Mesendoderm (in vitro differentiated cells): ENCODE results near the gene CIROP.

Source experiments
- DNase-seq: peaks from one replicate; pipeline ENCODE4 v3.0.0; 2013
- H2AK5ac ChIP-seq: 2 replicates; pipeline ENCODE4 v1.6.1; 2013; ENCODE audit warnings: low read length, inconsistent platforms
- H2BK120ac ChIP-seq: 2 replicates; pipeline ENCODE4 v1.6.1; 2013; ENCODE audit warnings: low read depth, mild to moderate bottlenecking, low read length, moderate library complexity, mixed read lengths
- H2BK15ac ChIP-seq: replicated peaks from 2 replicates; pipeline ENCODE4 v1.6.1; 2013; ENCODE audit warnings: low read depth, mild to moderate bottlenecking, moderate library complexity
- H2BK5ac ChIP-seq: 2 replicates; pipeline ENCODE4 v1.6.1; 2013; ENCODE audit warnings: low read length, inconsistent platforms
- H3K18ac ChIP-seq: 2 replicates; pipeline ENCODE4 v1.6.1; 2013; ENCODE audit warnings: mild to moderate bottlenecking, low read length, mixed read lengths
- H3K23ac ChIP-seq: one replicate; pipeline ENCODE4 v1.6.1; 2013; ENCODE audit warnings: low read length
- H3K27ac ChIP-seq: 2 replicates; pipeline ENCODE4 v1.5.1; 2013; ENCODE audit warnings: low read depth, mild to moderate bottlenecking, inconsistent platforms, low read length, moderate library complexity
- H3K27me3 ChIP-seq: 2 replicates; pipeline ENCODE4 v1.6.1; 2013; ENCODE audit warnings: low read length, control low read depth, mild to moderate bottlenecking, inconsistent platforms; ENCODE audit not compliant: insufficient read depth, poor library complexity
- H3K36me3 ChIP-seq: 2 replicates; pipeline ENCODE4 v1.6.1; 2013; ENCODE audit warnings: low read length, inconsistent platforms; ENCODE audit not compliant: control insufficient read depth, insufficient read depth
- H3K4ac ChIP-seq: one replicate; pipeline ENCODE4 v1.6.1; 2013; ENCODE audit warnings: low read depth, mild to moderate bottlenecking, low read length, moderate library complexity
- H3K4me1 ChIP-seq: 2 replicates; pipeline ENCODE4 v1.6.1; 2013; ENCODE audit warnings: low read depth, low read length, inconsistent platforms; ENCODE audit not compliant: control insufficient read depth
- H3K4me2 ChIP-seq: 2 replicates; pipeline ENCODE4 v1.6.1; 2013; ENCODE audit warnings: low read length
- H3K4me3 ChIP-seq: 2 replicates; pipeline ENCODE4 v1.5.1; 2013; ENCODE audit warnings: mild to moderate bottlenecking, low read length
- H3K56ac ChIP-seq: one replicate; pipeline ENCODE4 v1.6.1; 2013; ENCODE audit warnings: low read length
- H3K79me1 ChIP-seq: 2 replicates; pipeline ENCODE4 v1.6.1; 2013; ENCODE audit warnings: low read length, inconsistent platforms
- H3K79me2 ChIP-seq: 2 replicates; pipeline ENCODE4 v1.6.1; 2013; ENCODE audit warnings: mild to moderate bottlenecking, low read length; ENCODE audit not compliant: control insufficient read depth, insufficient read depth
- H3K9ac ChIP-seq: 2 replicates; pipeline ENCODE4 v1.6.1; 2013; ENCODE audit warnings: low read length, inconsistent platforms
- H4K5ac ChIP-seq: one replicate; pipeline ENCODE4 v1.6.1; 2013; ENCODE audit warnings: low read length
- H4K8ac ChIP-seq: one replicate; pipeline ENCODE4 v1.6.1; 2013; ENCODE audit warnings: low read depth, mild to moderate bottlenecking, control low read depth, low read length, moderate library complexity
- WGBS: extraction: QIAGEN DNeasy Blood & Tissue Kit; methylation state at CpG from one replicate; pipeline ENCODE4 v1.1.7; 2013; ENCODE audit warnings: low lambda C conversion rate, missing lambda C conversion rate; ENCODE audit not compliant: insufficient coverage; ENCODE audit errors: extremely low coverage; 5-methylcytosine and 5-hydroxymethylcytosine counted together

CIROP gene

GRCh38 chr14:23056145-23056955, 48.4 kb downstream of the CIROP start:
- peak overlapping the region; percentile 78 for H3K56ac ChIP-seq
- no peak overlapping the region for H2BK15ac ChIP-seq
- H2BK120ac ChIP-seq = no peak overlapping the region

GRCh38 chr14:23055621-23056144, 49.1 kb downstream of the CIROP start:
- Histone ChIP-seq H2BK5ac (no peak overlapping the region), H3K9ac (no peak overlapping the region), H3K18ac (no peak overlapping the region), H3K79me2 (no peaks in the 10 kb centered on the region), H2BK120ac (no peak overlapping the region), H3K79me1 (peaks cover 2% of the 10 kb centered on the region), H2AK5ac (no peak overlapping the region), H3K23ac (no peak overlapping the region), H3K4me3 (no peak overlapping the region), H3K56ac (no peak overlapping the region), H3K27me3 (no peaks in the 10 kb centered on the region), H4K5ac (no peak overlapping the region), H4K8ac (no peak overlapping the region), H3K4me1 (no peaks in the 10 kb centered on the region), H3K36me3 (peaks cover 2% of the 10 kb centered on the region), H3K4ac (no peak overlapping the region), H2BK15ac (no peak overlapping the region), H3K4me2 (no peak overlapping the region), H3K27ac (no peak overlapping the region)
- WGBS = no CpG with 5 or more reads among the region's 6 CpGs
- no peak for DNase-seq

More at GRCh38 chr14:23056145-23056955, 48.4 kb downstream of the CIROP start:
- Histone ChIP-seq H2AK5ac (no peak overlapping the region), H3K4me1 (no peaks in the 10 kb centered on the region), H3K23ac (no peak overlapping the region), H3K4me2 (peak overlapping the region; percentile 47), H3K79me2 (no peaks in the 10 kb centered on the region), H3K4ac (no peak overlapping the region), H4K8ac (no peak overlapping the region), H3K27me3 (no peaks in the 10 kb centered on the region), H3K9ac (peak overlapping the region; percentile 90), H3K27ac (no peak overlapping the region), H3K18ac (no peak overlapping the region), H3K79me1 (peaks cover 2% of the 10 kb centered on the region), H2BK5ac (no peak overlapping the region), H3K4me3 (peak overlapping the region; percentile 59), H4K5ac (no peak overlapping the region), H3K36me3 (peaks cover 6% of the 10 kb centered on the region)
- DNase-seq = peak; percentile 93
- no CpG with 5 or more reads among the region's 17 CpGs for WGBS

- H3K9ac ChIP-seq = no peak overlapping the region
- H3K4me3 ChIP-seq = no peak overlapping the region
- no peaks in the 10 kb centered on the region for H3K27me3 ChIP-seq
- H3K4me1 ChIP-seq = no peaks in the 10 kb centered on the region
- peaks cover 2% of the 10 kb centered on the region for H3K79me1 ChIP-seq
- no peak for DNase-seq
- H3K56ac ChIP-seq = no peak overlapping the region
- H2BK5ac ChIP-seq = no peak overlapping the region
- H2BK15ac ChIP-seq = no peak overlapping the region
- no peak overlapping the region for H2AK5ac ChIP-seq
- H3K4ac ChIP-seq = no peak overlapping the region
- no CpG with 5 or more reads among the region's 12 CpGs for WGBS
- H3K79me2 ChIP-seq = no peaks in the 10 kb centered on the region
- H3K27ac ChIP-seq = no peak overlapping the region
- peaks cover 2% of the 10 kb centered on the region for H3K36me3 ChIP-seq
- H4K5ac ChIP-seq = no peak overlapping the region
- H2BK120ac ChIP-seq = no peak overlapping the region
- no peak overlapping the region for H4K8ac ChIP-seq
- H3K18ac ChIP-seq = no peak overlapping the region
- no peak overlapping the region for H3K23ac ChIP-seq
- H3K4me2 ChIP-seq = no peak overlapping the region
Measured at GRCh38 chr14:23055147-23055550, 49.6 kb downstream of the CIROP start.

- no peak overlapping the region for H3K4ac ChIP-seq
- H4K5ac ChIP-seq = no peak overlapping the region
- no peaks in the 10 kb centered on the region for H3K4me1 ChIP-seq
- peaks cover 2% of the 10 kb centered on the region for H3K79me1 ChIP-seq
- no peak overlapping the region for H2AK5ac ChIP-seq
- H3K56ac ChIP-seq = no peak overlapping the region
- H4K8ac ChIP-seq = no peak overlapping the region
- no peak overlapping the region for H2BK15ac ChIP-seq
- H3K23ac ChIP-seq = no peak overlapping the region
- peaks cover 2% of the 10 kb centered on the region for H3K36me3 ChIP-seq
- H3K18ac ChIP-seq = no peak overlapping the region
- no peaks in the 10 kb centered on the region for H3K79me2 ChIP-seq
- no peak overlapping the region for H3K4me3 ChIP-seq
- no peaks in the 10 kb centered on the region for H3K27me3 ChIP-seq
- H3K9ac ChIP-seq = no peak overlapping the region
- no peak for DNase-seq
- H2BK5ac ChIP-seq = no peak overlapping the region
- H3K27ac ChIP-seq = no peak overlapping the region
- no peak overlapping the region for H3K4me2 ChIP-seq
- WGBS = no CpG with 5 or more reads among the region's 17 CpGs
- no peak overlapping the region for H2BK120ac ChIP-seq
Measured at GRCh38 chr14:23054000-23054811, 50.6 kb downstream of the CIROP start.

GRCh38 chr14:23053426-23053825, 51.4 kb downstream of the CIROP start:
- Histone ChIP-seq H3K36me3 (peaks cover 2% of the 10 kb centered on the region), H3K9ac (no peak overlapping the region), H3K4me1 (no peaks in the 10 kb centered on the region), H3K27ac (no peak overlapping the region), H3K18ac (no peak overlapping the region), H2AK5ac (no peak overlapping the region), H3K56ac (no peak overlapping the region), H3K4me3 (no peak overlapping the region), H4K8ac (no peak overlapping the region), H2BK15ac (no peak overlapping the region), H3K79me2 (no peaks in the 10 kb centered on the region), H3K4ac (no peak overlapping the region), H3K27me3 (no peaks in the 10 kb centered on the region), H3K79me1 (peaks cover 2% of the 10 kb centered on the region), H3K4me2 (no peak overlapping the region), H3K23ac (no peak overlapping the region), H4K5ac (no peak overlapping the region), H2BK5ac (no peak overlapping the region), H2BK120ac (no peak overlapping the region)
- WGBS = no CpG with 5 or more reads among the region's 10 CpGs
- DNase-seq = no peak
